ENCODE results near the gene RANBP1. TPM values are rescaled to one million over a fixed set of nuclear protein-coding genes. Genes with fewer than 3 reads are reported as not detected.

The RANBP1 gene
- total and polyA plus RNA-seq, 9 of the 15 experiments (the other 6 are each of a cell fraction or from before 2014, with no cell fraction given), result 162 to 2,891 (median 1,289) TPM

GRCh38 chr22:20110359-20110985 lies 5.4 kb upstream of the RANBP1 start (continued):
- TF ChIP-seq ZNF436 (CRISPR knock-in tag; IDR thresholded peaks at IDR 0.05), result 0 out of 2 replicates have a peak, but pooled peaks have one; percentile 4
- 0 out of 2 replicates have a peak, but pooled peaks have one; percentile 38 for TF ChIP-seq RFX7 (CRISPR knock-in tag; IDR thresholded peaks at IDR 0.05)
- TF ChIP-seq AFF1 (IDR thresholded peaks at IDR 0.05; ENCODE audit: low read depth in 1 of 2, partially characterized antibody in 2 of 2), result peak in 1 of 2 experiments; percentile 11
- no peak for TF ChIP-seq TAL1 (IDR thresholded peaks at IDR 0.05)
- no peak for TF ChIP-seq TFAP4 (CRISPR knock-in tag; IDR thresholded peaks at IDR 0.05; ENCODE audit: borderline replicate concordance)
- no peak for TF ChIP-seq PTBP1 (IDR thresholded peaks at IDR 0.05; ENCODE audit: low read depth, low read length)
- no peak for TF ChIP-seq HNRNPUL1 (IDR thresholded peaks at IDR 0.05; ENCODE audit: low read length)

Data from K562 (cell line).